GM18868 (cell line): ENCODE data around the gene RAB40C.
A peak's percentile ranks its signal among the peaks of the same experiment; 100 is the strongest.

ENCODE experiments used
- ATAC-seq: cut with Tn5 transposase; IDR thresholded peaks from one replicate; pipeline ENCODE4 v1.9.1; 2021; ENCODE audit warnings: mild to moderate bottlenecking, moderate library complexity; ENCODE audit not compliant: unreplicated experiment

RAB40C gene

DNA sequence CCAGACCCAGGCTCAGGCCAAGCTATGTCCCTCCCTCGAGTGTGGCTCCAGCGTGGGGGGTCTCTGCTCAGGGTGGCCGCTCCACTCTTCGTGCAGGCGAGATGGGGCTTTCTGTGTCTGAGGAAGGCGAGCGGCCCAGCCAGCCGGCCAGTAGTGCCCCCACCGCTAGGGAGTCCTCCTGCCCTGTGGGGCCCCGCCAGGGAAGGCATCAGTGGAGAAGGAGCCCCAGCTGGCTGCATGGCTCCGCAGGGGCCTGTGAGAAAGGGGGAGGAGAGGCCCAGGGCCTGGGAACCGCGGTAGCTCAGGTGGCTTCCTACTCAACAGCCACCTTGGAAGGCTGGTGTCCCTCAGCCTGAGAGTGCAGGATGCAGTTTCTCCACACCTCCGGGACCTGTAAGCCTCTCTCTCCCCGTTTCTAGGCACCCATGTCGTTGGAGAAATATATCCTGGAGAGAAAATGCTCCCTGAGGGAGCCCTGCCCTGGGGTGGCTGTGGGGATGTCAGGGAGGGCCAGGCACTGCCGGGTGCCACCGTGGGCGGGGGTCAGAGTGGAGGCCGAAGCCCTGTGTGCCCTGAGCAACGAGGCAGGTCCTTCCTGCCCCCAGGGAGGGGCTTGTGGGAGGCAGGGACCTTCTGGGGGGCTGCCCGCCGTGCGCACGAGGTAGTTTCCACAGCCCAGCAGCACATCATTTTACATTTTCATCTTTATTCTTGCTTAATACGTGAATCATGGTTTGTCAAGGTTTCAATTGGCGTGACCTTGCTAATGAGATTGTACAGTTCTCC, 16.8 kb upstream of the RAB40C start:
- ATAC-seq = no peak

DNA sequence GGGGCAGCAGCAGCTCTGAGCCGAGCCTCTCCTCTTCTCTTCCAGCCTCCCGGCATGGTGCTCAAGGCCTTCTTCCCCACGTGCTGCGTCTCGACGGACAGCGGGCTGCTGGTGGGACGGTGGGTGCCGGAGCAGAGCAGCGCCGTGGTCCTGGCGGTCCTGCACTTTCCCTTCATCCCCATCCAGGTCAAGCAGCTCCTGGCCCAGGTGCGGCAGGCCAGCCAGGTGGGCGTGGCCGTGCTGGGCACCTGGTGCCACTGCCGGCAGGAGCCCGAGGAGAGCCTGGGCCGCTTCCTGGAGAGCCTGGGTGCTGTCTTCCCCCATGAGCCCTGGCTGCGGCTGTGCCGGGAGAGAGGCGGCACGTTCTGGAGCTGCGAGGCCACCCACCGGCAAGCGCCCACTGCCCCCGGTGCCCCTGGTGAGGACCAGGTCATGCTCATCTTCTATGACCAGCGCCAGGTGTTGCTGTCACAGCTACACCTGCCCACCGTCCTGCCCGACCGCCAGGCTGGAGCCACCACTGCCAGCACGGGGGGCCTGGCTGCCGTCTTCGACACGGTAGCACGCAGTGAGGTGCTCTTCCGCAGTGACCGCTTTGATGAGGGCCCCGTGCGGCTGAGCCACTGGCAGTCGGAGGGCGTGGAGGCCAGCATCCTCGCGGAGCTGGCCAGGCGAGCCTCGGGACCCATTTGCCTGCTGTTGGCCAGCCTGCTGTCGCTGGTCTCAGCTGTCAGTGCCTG, 15.7 kb upstream of the RAB40C start:
- no peak for ATAC-seq

DNA sequence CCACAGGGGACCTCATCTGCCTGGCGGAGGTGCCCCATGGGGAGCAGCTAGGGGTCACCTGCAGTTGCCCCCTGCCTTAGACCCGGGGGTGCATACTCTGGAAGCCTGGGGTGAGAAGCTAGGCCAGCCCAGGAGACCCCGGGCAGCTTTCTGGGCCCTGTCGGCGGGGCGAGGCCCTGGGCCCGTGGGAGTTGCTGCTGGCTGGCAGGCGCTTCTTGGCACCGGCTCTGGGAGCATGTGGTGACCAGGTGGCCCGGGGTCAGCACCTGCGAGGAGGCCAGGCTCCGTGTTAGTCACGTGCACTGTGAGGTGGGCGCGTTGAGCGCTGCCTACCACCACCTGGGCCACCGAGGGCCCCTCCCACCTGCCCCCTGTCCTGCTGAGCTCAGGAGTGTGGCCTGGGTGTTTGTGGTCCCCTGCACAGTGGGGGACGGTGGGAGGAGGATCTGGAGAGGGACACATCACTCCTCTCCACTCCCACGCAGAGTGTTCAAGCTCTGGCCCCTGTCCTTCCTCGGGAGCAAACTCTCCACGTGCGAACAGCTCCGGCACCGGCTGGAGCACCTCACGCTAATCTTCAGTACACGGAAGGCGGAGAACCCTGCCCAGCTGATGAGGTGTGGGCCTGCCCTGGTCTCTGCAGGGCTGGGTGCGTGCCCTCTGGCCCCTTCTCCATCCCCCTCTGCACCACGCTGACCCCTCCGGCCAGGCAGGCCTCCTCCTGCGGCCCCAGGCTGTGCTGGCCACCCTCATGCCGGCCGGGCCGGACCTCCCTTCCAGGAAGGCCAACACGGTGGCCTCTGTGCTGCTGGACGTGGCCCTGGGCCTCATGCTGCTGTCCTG, 14.3 kb upstream of the RAB40C start:
- no peak for ATAC-seq

DNA sequence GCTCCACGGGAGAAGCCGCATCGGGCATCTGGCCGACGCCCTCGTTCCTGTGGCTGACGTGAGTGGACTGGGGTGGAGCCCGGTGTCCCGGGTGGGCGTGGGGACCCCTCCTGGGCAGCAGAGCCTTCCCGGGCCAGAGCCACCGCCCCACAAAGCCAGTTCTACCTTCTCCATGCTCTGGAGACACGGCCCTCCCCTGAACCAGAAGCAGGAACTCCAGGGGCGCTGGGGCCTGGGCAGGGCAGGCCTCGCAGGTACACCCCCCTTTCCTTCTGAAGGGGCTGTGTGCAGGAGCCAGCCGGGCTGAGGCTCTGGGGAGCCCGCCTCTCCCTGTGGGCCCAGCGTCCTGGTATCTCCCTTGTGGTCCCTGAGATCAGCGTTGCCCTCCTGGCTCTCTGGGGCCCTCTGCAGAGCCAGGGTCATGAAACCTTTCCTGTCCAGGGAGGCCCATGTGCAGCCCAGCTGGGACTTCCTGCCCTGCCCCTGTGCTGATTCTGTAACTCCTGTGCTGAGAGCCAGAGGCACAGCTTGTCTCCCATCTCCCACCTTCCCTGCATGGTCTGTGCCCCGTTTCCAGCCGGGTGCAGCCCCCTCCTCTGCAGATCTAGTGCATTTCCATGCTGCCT, 13.6 kb upstream of the RAB40C start:
- no peak for ATAC-seq

DNA sequence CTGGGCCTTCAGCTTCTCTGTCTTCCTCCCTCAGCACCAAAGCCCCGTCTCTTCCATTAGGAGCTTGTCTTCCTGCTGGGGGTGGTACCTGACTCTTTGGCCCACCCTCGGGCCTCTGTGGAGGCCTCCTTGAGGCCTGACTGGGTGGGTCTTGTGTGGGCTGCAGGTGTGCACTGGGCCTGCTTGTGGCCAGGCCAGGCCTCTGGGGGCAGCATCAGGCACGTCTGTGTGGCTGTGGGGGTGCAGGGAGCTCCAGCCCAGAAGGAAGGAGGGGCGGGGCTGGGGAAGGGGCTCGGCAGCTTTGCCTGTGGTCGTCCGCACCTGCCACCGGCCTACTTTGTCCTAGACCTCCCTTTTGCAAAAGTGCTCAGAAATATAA, 13.1 kb upstream of the RAB40C start:
- no peak for ATAC-seq

DNA sequence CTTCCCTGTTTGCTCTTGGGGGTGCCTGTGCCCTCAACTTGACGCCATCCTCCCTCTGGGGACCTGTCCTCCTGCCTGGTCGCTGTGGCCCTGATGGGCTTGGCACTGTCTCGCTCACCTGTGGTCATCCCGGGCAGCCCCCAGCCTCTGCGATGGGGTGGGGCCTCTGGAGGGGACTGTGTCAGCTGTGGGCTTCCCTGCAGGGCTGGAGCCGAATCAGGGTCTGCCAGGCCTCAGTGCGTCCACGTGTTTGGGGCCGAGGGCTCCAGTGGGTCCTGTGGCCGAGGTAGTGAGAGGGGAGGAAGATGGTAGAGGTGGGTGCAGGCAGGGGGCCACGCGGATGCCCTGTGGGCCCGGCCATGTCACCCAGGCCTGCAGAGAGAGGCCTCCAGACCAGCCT, 12.1 kb upstream of the RAB40C start:
- no peak for ATAC-seq

DNA sequence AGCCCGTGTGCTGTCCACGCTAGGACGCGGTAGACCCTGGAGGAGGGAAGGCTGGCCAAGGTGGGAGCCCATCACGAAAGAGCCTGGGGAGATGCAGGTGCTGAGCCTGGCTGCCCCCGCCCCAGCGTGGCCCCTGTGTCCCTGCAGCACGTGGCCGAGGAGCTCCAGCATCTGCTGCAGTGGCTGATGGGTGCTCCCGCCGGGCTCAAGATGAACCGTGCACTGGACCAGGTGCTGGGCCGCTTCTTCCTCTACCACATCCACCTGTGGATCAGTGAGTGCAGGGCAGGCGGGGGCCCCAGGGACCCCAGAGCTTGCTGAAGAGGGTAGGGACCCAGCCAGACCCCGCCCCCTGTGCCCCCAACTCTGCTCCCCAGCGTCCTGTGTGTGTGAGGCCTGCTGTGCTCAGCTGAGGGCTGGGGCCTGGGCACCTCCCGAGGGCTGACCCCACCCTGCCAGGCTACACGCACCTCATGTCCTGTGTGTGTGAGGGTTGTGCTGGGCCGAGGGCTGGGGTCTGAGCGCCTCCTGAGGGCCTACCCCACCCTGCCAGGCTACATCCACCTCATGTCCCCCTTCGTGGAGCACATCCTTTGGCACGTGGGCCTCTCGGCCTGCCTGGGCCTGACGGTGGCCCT, 11.5 kb upstream of the RAB40C start:
- ATAC-seq = no peak

DNA sequence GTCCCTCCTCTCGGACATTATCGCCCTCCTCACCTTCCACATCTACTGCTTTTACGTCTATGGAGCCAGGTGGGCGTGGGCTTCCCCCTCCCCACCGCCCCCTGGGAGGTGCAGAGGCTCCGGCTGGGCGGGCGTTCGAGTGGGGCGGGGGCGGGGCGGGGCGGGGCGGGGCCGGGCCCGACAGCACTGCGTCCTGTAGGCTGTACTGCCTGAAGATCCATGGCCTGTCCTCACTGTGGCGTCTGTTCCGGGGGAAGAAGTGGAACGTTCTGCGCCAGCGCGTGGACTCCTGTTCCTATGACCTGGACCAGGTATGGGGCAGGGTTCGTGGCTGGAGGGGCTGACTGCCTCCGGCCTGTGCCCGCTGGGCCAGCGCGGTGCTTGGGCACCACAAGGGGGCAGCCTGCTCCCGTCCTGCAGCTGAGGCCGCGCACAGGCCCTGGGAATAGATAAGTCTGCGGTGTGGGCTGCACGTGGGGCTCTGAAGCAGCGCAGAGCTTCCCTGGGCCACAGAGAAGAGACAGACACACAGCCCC, 10.9 kb upstream of the RAB40C start:
- ATAC-seq = peak; percentile 55

DNA sequence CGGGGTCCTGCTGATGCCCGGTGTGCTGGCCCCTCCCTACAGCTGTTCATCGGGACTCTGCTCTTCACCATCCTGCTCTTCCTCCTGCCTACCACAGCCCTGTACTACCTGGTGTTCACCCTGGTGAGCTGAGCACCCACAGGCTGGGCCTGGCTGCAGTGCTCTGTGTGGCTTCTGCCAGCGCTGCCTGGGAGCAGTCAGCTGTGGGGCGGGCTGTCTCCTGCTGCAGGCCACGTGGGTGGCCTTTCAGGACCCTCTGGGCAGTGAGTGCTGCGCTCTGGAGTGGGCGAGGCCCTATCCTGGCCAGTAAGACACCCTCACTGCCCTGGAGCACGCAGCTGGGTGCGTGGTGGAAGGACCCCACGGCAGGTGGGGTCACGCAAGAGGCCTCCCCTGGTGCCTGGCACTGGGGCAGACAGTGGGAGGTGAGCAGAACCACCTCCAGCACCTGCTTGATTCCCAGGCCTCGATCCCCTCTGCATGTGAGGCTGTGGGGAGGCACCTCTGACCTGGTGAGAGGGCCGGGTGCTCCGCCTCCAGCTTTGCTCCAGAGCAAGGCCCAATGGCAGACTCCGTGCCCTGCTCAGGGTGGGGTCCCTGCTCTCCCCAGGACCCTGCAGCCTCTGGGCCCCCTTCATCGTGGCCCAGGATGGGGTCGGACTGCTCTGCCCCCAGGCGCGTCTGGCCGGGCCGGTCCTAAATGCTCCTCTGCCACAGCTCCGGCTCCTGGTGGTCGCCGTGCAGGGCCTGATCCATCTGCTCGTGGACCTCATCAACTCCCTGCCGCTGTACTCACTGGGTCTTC, 9.5 kb upstream of the RAB40C start:
- ATAC-seq = no peak

DNA sequence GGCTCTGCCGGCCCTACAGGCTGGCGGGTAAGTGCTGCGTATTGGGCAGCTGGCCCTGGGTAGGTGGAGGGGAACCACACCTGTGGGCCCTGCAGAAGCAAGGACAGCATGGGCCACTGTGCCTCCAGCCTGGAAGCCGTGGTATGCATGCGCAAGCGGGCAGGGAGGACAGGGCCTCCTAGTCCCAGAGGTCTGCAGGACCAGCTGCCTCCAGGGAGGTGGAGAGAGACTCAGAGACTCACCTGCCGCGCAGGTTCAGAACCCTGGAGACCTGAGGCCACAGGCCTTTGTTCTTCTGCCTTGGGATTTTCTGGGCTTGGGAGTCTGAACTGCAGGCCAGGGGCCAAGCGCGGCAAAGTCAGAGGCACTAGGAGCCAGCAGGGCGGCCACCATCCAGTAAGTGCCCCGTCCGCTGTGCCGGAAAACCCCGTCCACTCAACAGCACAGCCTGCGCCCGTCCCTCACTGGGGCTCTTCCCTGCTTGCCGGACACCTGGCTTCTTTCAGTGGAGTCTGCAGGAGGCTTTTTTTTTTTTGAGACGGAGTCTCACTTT, 8.8 kb upstream of the RAB40C start:
- ATAC-seq = no peak

DNA sequence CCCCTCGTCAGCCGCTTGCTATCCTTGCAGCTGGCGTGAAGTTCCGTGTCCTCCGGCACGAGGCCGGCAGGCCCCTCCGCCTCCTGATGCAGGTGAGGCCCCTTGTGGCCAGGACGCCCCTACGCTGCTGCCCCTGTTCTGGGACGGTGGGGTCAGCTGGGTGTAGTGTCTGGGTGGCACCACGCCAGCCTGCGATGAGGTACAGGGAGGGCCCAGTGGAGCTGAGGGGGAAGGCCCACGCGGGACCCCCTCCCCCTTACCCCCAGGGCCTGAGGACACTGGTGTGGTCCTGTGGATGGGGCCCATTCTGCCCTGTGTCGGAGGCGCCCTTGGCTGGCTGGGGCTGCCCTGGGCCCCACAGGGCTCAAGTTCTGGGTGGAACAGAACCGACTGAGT, 7.7 kb upstream of the RAB40C start:
- no peak for ATAC-seq

DNA sequence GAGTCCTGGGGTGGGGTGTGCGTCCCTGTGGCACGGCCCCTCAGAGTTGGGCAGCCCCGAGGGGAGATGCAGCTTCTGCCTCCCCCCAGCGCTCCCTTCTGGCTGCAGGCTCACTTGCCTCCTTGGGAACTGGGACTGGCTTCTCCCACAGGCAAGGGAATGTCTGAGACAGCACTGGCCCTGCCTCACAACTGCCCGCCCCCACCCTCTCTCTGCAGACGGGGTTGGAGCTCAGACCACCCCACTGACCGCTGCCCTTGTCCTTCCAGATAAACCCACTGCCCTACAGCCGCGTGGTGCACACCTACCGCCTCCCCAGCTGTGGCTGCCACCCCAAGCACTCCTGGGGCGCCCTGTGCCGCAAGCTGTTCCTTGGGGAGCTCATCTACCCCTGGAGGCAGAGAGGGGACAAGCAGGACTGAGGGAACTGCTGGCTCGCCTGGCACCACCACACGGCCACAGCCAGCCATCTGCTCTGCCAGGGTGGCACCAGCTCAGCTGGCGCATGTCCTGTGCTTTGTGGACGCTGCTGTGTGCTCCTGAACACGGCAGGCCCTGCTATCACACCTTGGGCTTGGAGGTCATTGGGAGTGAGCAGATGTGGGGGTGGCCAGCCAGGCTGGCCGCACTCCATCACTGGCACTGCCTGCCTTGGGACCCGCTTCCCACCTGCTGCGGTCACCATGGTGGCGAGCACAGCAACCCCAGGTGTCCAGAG, 7.1 kb upstream of the RAB40C start:
- no peak for ATAC-seq

DNA sequence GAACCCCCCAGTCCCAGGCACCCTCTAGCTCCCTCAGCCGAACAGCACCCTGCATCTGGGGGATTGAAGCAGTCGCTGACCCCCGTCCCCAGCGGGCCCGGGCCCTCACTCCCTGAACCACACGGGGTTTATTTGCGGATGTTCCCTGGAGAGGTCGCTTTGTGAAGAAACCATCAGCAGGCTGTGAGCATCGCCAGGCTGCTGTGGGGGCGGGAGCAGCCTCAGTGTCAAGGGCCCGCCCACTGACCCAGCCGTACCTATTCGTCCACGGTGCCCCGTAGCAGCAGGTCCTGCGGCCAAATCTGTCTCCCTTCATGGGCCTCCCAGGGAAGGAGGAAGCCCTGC, 6.4 kb upstream of the RAB40C start:
- ATAC-seq = no peak

DNA sequence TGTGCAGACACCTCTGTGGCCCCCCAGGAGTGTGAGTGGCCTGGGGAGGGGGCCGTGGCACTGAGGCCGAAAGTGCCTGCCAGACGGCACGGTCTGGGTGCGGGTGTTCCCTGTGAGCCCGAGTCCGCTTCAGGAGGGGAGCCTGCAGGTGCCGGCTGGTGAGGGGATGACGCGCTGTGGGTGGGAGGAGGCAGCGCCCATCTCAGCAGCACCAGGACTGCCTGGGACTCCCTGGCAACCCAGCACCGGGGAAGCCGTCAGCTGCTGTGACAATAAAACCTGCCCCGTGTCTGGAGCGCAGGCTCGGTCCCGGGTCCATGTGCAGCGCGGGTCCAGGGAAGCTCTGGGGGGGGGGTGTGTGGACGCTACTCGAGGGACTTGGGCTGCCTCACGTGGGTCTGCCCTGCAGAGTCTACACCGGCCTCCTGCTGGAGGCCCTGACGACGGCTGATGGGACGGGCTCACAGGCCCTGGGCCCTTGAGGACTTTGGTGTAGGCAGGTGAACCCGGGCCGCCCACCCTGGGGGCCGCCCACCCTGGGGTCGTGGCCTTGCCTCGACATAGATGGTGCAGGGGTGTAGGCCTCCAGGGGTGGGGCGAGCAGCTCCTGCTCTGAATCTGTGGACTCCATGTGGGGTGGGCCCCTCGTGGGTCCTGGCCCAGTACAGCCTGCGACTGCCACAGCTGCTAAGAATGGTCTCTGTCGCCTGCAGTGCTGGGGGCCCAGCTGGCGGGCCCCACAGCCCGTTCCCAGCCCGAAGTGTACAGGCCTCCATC, 5.9 kb upstream of the RAB40C start:
- no peak for ATAC-seq

DNA sequence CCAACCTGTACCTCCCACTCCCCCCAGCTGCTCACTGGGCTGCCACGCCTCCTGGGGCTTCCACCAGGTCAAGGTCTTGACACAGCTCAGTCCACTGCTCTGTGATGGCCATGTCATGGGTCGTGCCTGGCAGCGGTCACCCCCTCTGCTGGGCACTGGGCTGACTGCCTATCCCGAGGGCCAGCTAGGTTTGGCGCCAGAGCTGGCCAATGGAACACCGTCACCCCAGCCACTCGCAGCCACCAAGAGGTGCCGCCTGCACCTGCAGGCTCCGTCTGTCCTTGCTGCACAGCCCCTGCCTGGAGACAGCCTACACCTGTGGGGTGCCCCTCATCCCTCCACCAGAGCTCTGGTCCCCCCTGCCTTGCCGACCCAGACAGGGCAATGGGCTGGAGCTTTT, 4.5 kb upstream of the RAB40C start:
- no peak for ATAC-seq

DNA sequence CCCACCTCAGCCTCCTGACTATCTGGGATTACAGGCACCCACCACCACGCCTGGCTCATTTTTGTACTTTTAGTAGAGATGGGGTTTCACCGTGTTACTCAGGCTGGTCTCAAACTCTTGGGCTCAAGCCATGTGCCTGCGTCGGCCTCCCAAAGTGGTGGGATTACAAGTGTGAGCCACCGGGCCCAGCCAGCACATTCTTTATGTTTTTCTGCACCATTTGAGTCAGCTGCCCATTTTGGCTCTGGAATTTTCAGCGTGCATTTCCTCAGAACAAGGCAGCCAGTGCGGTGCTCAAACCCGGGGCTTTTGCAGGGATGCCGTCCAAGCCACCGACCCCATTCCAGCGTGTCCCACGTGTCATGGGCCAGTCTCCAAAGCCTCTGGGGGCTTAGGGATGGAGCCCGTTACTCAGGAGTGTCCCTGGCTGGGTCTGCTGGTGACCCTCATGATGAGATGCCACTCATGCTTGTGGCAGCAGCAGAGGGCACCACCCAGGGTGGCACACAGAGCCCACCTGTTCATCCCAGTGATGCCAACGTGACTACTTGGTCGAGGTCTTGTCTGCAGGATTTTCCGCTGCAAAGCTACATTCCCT, 3.7 kb upstream of the RAB40C start:
- no peak for ATAC-seq
